ENCODE results near the gene KRTAP29-1. TPM values are rescaled to one million over a fixed set of nuclear protein-coding genes. Genes with fewer than 3 reads are reported as not detected.
"Not testable (repeated sequence)": the region's sequence is repeated elsewhere in the genome, so short reads cannot be mapped to it uniquely, and the experiment has no call there.

The KRTAP29-1 gene, protein sequence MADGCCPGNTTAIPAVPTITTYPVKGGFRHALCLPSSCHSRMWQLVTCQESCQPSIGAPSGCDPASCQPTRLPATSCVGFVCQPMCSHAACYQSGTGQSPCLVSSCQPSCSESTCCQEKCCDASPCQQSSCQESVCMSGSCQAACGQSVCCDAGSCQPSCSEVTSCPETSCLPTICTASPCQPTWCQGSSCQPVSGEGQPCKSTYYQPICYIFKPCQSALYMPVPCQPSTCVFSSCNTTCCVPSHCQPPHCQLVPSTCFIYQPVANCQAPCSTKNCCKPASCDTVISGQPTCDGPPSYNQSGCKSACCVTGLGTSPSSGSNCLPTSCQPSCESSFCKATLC
- not detected for polyA plus RNA-seq (ENCODE audit: insufficient read length)

- no peak for DNase-seq
Measured at GRCh38 chr17:41301916-41302901, at the start of gene KRTAP29-1. Gene KRTAP29-1, minus strand, starts transcription at chr17:41302851. Its CDS starts 0 bp downstream, at chr17:41302851.

DNA sequence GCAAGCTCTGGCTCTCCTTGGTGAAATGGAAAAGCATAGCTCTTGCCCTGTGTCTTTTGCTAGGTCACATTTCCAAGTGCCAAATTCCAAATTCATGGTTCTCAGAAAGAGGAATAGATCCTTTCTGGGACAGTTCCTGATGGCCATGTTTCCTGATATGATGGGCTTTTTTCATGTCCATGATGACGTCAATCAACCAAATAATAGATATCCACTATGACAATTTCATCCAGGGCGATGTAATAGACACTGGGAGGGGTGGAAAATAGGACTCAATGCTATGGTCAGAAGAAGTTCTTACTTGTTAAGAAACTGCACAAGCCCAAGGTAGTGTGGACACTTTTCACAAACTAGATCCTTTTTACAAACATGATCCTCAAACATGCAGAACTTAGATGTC is 48.5 kb upstream of the KRTAP29-1 start:
- no peak for DNase-seq

DNA sequence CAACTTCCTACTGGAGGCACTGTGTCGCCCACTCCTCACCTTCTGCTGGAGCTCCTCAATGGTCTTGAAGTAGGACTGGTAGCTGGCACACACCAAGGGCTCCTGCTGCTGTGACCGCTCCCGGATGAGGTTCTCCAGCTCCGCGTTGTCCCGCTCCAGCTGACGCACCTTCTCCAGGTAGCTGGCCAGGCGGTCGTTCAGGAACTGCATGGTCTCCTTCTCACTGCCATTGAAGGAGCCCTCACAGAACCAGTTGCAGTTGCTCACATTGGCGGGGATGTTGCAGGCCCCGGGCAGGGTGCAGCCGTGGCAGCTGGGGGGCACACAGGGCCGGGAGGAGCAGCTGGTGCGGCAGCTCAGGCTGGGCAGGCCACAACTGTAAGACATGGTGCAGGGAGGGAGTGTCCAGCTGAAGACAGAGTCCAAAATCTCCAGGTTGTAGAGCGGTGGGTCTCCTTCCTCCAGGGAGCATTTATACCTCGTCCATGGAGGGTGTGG is 47.8 kb upstream of the KRTAP29-1 start, which contains the start of gene KRT33A:
TSS of gene KRT33A (minus strand) at position 448 of the 498 bp plus-strand sequence. CDS start at position 387, 61 bp downstream.
- not testable (repeated sequence) for DNase-seq

GRCh38 chr17:41347869-41348760 is 45.5 kb upstream of the KRTAP29-1 start:
- DNase-seq = no peak

DNA sequence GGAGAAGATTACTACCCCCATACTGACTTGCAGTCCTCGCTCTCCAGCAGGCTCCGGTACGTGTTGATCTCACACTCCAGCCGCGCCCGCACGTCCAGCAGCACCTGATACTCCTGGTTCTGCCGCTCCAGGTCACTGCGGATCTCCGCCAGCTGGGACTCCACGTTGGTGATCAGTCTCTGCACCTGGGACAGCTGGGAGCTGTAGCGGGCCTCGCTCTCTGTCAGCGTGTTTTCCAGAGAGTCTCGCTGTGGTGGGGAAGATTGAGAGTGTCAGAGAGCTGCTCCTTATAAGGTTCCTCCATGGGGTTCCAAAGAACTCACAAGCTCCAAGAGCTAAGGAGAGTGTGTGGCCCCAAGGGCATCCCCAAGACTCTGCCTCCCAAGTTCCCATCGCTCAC is 43.8 kb upstream of the KRTAP29-1 start:
- DNase-seq = not testable (repeated sequence)

GRCh38 chr17:41345992-41346391 is 43.3 kb upstream of the KRTAP29-1 start:
- no peak for DNase-seq

DNA sequence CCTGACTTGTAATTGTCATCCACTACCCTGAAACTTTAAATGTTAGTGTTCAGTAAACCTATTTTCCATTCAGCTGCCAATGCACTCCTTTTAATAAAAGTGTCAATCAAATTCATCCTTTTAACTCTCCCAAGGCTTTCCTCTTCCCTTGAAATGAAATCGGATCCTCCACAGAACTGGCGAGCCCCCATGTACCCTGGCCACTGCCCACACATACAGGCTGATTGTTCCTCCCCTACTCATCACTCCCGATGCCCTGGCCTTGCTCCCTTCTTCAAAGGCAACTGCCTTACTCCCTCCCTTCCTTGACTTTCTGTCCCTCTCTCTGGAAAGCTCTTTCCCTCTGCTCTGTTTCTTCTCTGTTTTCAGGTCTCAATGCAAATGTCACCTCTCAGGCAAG is 40.4 kb upstream of the KRTAP29-1 start:
- DNase-seq = no peak

DNA sequence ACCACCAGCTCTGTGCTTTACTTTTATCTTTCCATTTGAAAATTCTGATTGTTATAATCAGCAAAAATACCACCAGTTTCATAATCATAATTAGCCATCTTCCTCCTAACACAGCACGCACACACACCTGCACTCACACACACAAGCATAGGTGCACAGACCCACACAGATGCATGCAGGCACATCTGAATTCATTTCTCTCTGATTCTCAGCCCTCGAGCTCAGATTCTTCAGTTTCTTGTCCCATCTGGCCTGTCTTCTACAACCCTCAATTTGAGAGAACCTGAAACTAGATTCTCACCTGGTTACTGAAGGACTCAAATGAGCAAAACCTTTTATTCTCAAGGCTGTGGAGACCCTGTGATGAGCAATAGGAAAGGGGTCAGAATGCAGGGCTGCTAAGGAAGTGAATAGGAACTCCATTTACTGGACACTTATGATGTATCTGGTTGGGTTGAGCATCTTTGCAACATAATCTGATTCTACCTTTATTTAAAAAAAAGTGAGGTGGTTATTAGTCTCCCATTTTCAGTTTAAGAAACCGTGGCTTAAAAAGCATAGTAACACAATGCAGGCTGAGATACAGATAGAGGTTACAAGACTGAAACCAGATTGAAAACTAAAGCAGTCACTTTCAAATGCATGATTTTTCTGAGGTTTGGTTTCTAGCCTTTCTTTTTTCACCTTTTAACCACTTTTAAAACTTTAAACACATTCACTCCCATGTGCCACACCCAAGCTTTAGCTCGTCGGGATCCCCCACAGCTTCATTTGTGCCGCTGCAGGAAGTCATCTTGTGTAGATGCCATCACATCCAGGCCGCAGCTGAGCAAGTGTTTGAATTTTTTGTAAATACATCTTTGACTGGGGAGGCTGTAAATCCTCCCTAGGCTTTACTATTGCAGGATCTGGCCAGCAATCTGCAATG is 38.5 kb upstream of the KRTAP29-1 start:
- no peak for DNase-seq

GRCh38 chr17:41340494-41340893 is 37.8 kb upstream of the KRTAP29-1 start:
- DNase-seq = no peak

DNA sequence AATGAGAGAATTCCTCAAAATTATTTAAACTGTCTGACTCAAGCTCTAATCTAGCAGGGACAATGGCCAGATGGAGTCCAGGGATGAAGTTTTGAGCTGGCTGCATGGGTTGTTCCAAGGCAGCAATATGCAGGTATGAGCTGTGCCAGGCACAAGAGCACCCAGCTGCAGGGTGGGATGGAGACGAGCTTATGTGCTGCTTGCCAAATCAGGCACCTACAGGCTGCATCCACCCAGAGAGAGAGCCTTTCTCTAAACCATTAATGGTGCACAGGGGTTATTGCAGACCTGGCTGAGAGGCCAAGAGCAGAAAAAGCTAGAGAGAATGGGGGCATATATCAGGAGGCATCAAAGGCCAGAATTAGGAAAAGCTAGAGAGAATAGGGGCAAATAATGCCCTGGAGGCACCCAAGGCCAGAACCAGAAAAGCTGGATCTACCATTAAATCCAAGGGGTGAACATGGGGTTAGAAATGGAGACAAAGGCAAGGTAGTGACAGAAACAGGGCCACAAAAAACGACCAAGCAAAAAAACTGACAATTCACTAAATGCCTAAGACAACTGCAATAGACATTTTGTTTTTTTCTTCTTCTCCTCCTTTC is 37.0 kb upstream of the KRTAP29-1 start:
- no peak for DNase-seq

GRCh38 chr17:41338961-41339485 is 36.4 kb upstream of the KRTAP29-1 start:
- no peak for DNase-seq

GRCh38 chr17:41335747-41336146 is 33.1 kb upstream of the KRTAP29-1 start:
- no peak for DNase-seq

GRCh38 chr17:41334385-41335305 is 32.0 kb upstream of the KRTAP29-1 start:
- DNase-seq = no peak

- no peak for DNase-seq
Measured at GRCh38 chr17:41333836-41334235, 31.2 kb upstream of the KRTAP29-1 start.

GRCh38 chr17:41333098-41333497 is 30.4 kb upstream of the KRTAP29-1 start:
- no peak for DNase-seq

GRCh38 chr17:41332239-41332638 is 29.6 kb upstream of the KRTAP29-1 start:
- DNase-seq = no peak

DNA sequence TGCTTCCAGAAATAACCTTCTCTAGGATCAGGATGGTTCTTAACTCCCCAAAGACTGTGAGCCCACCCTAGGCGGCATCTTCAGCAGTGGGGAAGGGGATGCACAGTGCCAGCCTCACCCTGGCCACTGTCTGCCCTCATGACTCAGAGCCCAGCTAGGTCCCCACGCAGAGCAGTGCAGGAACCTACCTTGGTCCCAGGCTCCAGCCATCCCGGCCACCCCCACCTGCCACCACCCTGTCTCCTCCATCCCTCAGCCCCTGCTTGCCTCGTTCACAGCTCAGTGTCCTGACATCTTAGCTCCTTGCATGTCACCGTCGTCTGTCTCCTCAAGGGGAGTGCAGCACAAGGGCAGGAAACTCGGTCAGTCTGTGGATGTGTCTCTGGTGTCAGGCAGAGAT is 29.0 kb upstream of the KRTAP29-1 start:
- DNase-seq = no peak

DNA sequence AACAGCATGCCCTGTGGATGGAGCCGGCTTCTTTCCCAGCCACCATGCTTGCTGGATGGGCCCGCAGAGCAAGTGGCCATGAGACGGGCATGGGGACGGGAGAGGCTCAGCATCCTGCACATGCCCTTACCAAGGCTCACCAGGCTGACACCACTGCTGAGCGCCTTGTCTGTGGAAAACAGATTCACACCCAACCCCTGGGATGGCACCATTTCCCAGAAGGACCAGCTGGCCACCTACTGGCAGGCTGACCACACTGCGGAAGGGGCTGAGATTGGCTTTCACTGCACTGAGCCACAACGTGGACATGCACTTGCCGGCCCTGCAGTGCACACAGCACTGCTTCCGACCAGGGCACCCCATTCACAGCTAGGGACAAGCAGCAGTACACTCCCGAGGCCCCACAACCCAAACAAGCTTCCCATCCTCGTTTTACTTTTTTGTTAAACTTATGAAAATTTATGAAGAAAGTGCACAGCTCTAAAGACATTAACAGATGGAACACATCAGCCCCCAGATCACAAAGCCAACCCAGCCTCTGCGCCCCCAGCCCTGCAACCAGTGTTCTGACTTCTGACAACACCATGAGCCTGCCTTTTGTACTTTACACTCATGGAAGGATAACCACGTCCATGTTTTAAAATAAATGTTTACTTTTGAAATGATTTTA is 26.8 kb upstream of the KRTAP29-1 start:
- no peak for DNase-seq

Measured in hindlimb muscle (tissue), 1 donor.